GM20000 (cell line): ENCODE measurements around the gene LY86.

Experiments used
- DNase-seq: peaks from one replicate; pipeline ENCODE4 v3.0.0; 2012; ENCODE audit warnings: low spot score
- TF ChIP-seq, protein P1 (sequence below): IDR thresholded peaks from 2 replicates; pipeline ENCODE4 v1.5.1; 2012; ENCODE audit warnings: mild to moderate bottlenecking, control low read depth; ENCODE audit errors: extremely low read depth, missing control alignments

The LY86 gene

DNA sequence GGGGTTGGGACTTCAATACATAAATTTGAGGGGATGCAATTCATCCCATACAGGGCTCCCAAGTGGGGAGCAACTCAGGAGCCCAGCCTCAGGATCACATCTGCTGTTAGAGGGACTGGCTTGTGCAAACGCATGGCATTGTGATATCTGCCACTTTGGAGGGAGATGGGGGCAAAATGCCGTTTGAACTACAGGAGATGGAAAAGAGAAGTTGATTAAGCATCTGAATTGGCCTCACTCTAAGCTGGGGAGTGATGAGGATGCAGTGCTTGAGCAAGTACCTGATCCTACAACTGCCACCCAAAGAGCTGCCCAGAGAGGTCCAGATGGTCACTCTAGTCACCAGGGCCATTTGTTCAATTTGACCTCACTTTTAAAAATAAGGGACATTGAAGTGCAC is 2.0 kb downstream of the LY86 start:
- no peak for DNase-seq
- TF ChIP-seq, protein P1, sequence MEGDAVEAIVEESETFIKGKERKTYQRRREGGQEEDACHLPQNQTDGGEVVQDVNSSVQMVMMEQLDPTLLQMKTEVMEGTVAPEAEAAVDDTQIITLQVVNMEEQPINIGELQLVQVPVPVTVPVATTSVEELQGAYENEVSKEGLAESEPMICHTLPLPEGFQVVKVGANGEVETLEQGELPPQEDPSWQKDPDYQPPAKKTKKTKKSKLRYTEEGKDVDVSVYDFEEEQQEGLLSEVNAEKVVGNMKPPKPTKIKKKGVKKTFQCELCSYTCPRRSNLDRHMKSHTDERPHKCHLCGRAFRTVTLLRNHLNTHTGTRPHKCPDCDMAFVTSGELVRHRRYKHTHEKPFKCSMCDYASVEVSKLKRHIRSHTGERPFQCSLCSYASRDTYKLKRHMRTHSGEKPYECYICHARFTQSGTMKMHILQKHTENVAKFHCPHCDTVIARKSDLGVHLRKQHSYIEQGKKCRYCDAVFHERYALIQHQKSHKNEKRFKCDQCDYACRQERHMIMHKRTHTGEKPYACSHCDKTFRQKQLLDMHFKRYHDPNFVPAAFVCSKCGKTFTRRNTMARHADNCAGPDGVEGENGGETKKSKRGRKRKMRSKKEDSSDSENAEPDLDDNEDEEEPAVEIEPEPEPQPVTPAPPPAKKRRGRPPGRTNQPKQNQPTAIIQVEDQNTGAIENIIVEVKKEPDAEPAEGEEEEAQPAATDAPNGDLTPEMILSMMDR = no peak

DNA sequence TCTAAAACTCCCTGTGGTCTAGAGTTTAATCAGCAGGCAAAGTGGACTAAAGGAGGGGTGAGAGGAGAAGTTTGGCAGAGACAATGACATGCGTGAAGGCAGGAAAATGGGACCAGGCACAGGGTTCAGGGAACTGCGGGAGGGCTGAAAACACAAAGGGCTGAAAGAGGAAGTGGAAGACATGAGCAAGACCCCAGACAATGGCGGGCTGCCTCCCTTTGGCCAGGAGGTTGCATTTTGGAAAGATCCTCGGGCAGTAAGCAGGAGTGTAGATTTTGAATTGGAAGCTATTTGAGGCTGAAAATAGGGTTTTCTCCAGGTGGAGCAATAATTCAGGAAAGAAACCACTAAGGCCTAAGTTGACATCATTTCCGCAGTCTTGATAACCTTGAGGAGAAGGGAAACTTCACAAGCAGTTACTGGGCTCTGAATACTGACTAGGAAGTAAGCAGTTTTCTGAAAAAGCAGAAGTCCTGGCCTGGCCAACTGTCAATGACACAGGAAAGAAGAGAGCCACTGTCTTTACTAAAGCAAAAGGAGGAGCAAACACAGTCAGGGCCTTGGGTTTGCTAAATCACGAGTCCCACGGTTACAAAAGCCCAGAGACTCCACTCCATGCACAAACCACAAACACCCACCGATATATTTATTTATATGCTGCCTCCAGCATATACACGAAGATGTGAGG is 3.4 kb downstream of the LY86 start:
- TF ChIP-seq, protein P1 = no peak
- no peak for DNase-seq

DNA sequence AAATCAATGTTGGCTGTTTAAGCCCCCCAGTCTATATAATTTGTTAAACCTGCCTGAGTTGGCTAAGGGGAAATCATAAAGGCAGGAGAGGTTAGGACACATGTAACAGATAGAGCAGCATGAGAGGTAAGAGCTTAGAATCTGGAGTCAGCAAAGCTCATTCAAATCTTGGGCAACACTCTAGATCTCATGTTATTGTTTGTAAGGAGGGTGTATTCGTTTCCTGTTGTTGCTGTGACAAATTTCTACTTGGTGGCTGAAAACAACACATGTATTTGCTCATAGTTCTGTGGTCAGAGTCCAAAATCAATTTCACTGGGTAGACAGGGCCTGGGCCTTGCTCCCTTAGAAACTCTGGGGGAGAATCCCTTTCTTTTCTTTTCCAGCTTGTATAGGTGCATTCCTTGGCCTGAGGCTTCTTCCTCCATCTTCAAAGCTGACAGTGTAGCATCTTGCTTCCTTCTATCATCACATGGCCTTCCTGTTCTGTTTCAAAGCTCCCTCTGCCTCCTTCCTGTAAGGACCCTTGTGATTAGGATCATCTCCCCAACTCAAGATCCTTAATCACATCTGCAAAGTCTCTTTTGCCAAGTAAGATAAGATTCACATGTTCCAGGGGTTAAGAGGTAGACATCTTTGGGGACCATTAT is 4.4 kb downstream of the LY86 start:
- TF ChIP-seq, protein P1 = no peak
- DNase-seq = no peak

DNA sequence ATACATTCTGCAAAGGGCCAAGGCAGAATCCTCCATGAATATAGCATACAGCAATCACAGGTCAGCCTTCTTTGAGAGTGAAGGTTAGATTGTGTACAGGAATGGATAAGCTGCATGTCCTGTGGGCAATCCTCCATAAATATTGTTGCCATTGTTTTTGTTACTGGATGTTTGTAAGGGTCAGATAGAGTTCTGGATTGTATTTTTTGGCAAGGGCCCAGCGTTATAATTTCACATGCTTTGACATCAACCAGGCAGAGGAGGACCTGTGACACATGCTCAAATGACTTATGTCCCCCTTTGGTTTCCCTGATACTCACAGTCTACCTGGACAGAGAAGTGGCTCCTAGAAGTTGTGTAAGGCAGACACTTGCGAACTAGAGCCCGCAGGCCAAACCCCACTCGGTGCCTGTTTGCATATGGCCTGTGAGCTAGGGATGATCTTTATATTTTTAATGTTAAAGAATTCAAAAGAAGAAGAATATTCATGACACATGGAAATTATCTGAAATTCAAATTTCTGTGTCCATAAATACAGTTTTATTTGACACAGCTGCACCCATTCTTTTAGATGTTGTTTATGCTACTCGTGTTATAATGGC is 5.4 kb downstream of the LY86 start:
- no peak for DNase-seq
- TF ChIP-seq, protein P1 = no peak

DNA sequence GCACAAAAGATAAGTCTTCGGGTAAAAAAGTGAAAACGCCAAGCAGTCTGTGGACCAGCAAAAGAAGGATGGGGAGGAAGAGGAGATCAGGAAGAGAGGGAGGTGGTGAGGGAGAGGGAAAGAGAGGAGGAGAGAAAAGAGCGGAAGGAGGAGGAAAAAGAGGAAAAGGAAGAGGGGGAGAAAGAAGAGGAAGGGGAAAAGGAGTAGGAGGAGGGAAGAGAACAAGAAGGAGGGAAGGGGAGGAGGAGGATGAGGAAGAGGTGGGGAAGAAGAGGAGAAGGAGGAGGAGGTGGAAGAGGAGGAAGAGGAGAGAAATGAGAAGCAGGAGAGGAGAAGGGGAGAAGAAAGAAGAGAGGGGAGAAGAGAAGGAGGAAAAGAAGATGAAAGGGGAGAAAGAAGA is 6.5 kb downstream of the LY86 start:
- TF ChIP-seq, protein P1 = no peak
- DNase-seq = no peak

DNA sequence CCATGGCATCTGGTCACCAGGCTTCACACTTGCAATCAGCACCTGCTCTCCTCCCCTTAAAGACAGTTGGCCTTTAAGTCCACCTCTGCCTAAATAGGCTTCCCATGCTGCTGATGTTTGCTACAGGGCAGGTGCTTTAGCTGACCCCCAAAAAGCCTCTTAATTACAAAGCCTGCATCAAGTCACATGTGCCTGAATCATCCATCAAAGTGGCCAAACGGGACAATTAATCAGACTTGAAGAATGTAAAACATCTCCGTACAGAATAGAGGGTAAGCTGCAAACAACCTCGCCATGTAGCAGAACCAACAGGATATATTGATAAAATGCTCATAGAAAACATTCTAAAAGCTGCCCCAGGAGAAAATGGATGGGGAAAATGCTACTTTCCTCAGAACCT is 7.4 kb downstream of the LY86 start:
- DNase-seq = no peak
- TF ChIP-seq, protein P1 = no peak
